CD4-positive, alpha-beta T cell treated with Interleukin-2 at 100 ng/mL for 4 hours (primary cell): ENCODE results near the gene SMIM15.
A peak's percentile ranks its signal among the peaks of the same experiment; 100 is the strongest.
"Not testable (repeated sequence)": the region's sequence is repeated elsewhere in the genome, so short reads cannot be mapped to it uniquely, and the experiment has no call there.

Experiments
- DNase-seq: peaks from one replicate; pipeline ENCODE4 v3.0.0-alpha.2; 2020; ENCODE audit warnings: low spot score

Gene SMIM15

GRCh38 chr5:61162010-61162831, at the start of gene SMIM15:
Gene SMIM15, minus strand, starts transcription at chr5:61162468. Its CDS starts 2,297 bp downstream, at chr5:61160171.
- DNase-seq = peak; percentile 79

- DNase-seq = no peak
Observed at GRCh38 chr5:61207884-61208283, 45.6 kb upstream of the SMIM15 start.

- DNase-seq = no peak
Observed at GRCh38 chr5:61205013-61205412, 42.7 kb upstream of the SMIM15 start.

GRCh38 chr5:61202213-61202612, 39.9 kb upstream of the SMIM15 start:
- no peak for DNase-seq

GRCh38 chr5:61200582-61201155, 38.4 kb upstream of the SMIM15 start:
- no peak for DNase-seq

- DNase-seq = no peak
Observed at GRCh38 chr5:61198606-61199005, 36.3 kb upstream of the SMIM15 start.

- DNase-seq = not testable (repeated sequence)
Observed at GRCh38 chr5:61187826-61188225, 25.6 kb upstream of the SMIM15 start.

- not testable (repeated sequence) for DNase-seq
Observed at GRCh38 chr5:61187352-61187751, 25.1 kb upstream of the SMIM15 start.

GRCh38 chr5:61186634-61187033, 24.4 kb upstream of the SMIM15 start:
- no peak for DNase-seq

- DNase-seq = no peak
Observed at GRCh38 chr5:61184708-61185107, 22.4 kb upstream of the SMIM15 start.

- DNase-seq = no peak
Observed at GRCh38 chr5:61183538-61183937, 21.3 kb upstream of the SMIM15 start.

- no peak for DNase-seq
Observed at GRCh38 chr5:61182449-61182848, 20.2 kb upstream of the SMIM15 start.

GRCh38 chr5:61180886-61181285, 18.6 kb upstream of the SMIM15 start:
- no peak for DNase-seq

GRCh38 chr5:61178702-61179101, 16.4 kb upstream of the SMIM15 start:
- no peak for DNase-seq

- no peak for DNase-seq
Observed at GRCh38 chr5:61177716-61178115, 15.4 kb upstream of the SMIM15 start.

GRCh38 chr5:61177070-61177469, 14.8 kb upstream of the SMIM15 start:
- no peak for DNase-seq

GRCh38 chr5:61176631-61177030, 14.4 kb upstream of the SMIM15 start:
- DNase-seq = no peak

GRCh38 chr5:61171479-61171878, 9.2 kb upstream of the SMIM15 start:
- DNase-seq = no peak

GRCh38 chr5:61168951-61169350, 6.7 kb upstream of the SMIM15 start:
- DNase-seq = no peak

- DNase-seq = no peak
Observed at GRCh38 chr5:61167382-61167781, 5.1 kb upstream of the SMIM15 start.

- DNase-seq = no peak
Observed at GRCh38 chr5:61163905-61164304, 1.6 kb upstream of the SMIM15 start.

GRCh38 chr5:61162832-61163567, 732 bp upstream of the SMIM15 start:
- peak; percentile 2 for DNase-seq

- no peak for DNase-seq
Observed at GRCh38 chr5:61160497-61160896, 1.8 kb downstream of the SMIM15 start.
